HepG2 (cell line): ENCODE results near the gene POU5F1. TPM values are rescaled to one million over a fixed set of nuclear protein-coding genes. Genes with fewer than 3 reads are reported as not detected.
A peak's percentile ranks its signal among the peaks of the same experiment; 100 is the strongest.

Experiments
- ARID5B ChIP-seq: IDR thresholded peaks from 2 replicates; pipeline ENCODE4 v1.4.0; 2020; ENCODE audit warnings: mild to moderate bottlenecking, missing genetic modification reagents
- ATF7-NPFF ChIP-seq: sonication (generic); formaldehyde crosslinking; IDR thresholded peaks from 2 replicates; pipeline ENCODE4 v1.8.1; 2023; ENCODE audit warnings: mild to moderate bottlenecking, low read depth, missing genetic modification reagents, moderate library complexity
- ELF3 ChIP-seq: IDR thresholded peaks from 2 replicates; pipeline ENCODE4 v1.6.1; 2016; ENCODE audit warnings: missing genetic modification reagents, missing compliant biosample characterization
- HNF4G ChIP-seq, 2 experiments: sonication (generic) in 1 of 2; formaldehyde crosslinking in 1 of 2; IDR thresholded peaks; 2 replicates each; pipeline versions ENCODE4 v1.4.0 to v1.6.1; 2011 to 2020; ENCODE audit warnings: borderline replicate concordance in 2 of 2, low read depth in 2 of 2, mild to moderate bottlenecking in 2 of 2, low read length in 1 of 2, missing genetic modification reagents in 1 of 2, moderate library complexity in 1 of 2
- HOXD1 ChIP-seq: sonication (generic); formaldehyde crosslinking; IDR thresholded peaks from 2 replicates; pipeline ENCODE4 v1.5.0; 2020; ENCODE audit warnings: missing genetic modification reagents
- KDM2A ChIP-seq: sonication (generic); formaldehyde crosslinking; IDR thresholded peaks from 2 replicates; pipeline ENCODE4 v1.4.0; 2020; ENCODE audit warnings: low read depth, missing genetic modification reagents, borderline replicate concordance
- MTA3 ChIP-seq: sonication (generic); formaldehyde crosslinking; IDR thresholded peaks from 2 replicates; pipeline ENCODE4 v1.4.0; 2020; ENCODE audit warnings: missing genetic modification reagents
- NAIF1 ChIP-seq: sonication (generic); formaldehyde crosslinking; IDR thresholded peaks from 2 replicates; pipeline ENCODE4 v1.5.0; 2020; ENCODE audit warnings: mild to moderate bottlenecking, missing genetic modification reagents, borderline replicate concordance
- PRDM15 ChIP-seq: sonication (generic); formaldehyde crosslinking; IDR thresholded peaks from 2 replicates; pipeline ENCODE4 v1.4.0; 2020; ENCODE audit warnings: missing genetic modification reagents
- SRSF1 ChIP-seq: fragments of 200-400 bp; formaldehyde crosslinking; optimal IDR thresholded peaks from 2 replicates; pipeline ENCODE3; 2017; ENCODE audit warnings: mild to moderate bottlenecking, low read depth, low read length, moderate library complexity
- ZBTB43 ChIP-seq: sonication (generic); formaldehyde crosslinking; conservative IDR thresholded peaks from 2 replicates; pipeline ENCODE4 v1.4.0; 2020; ENCODE audit warnings: missing genetic modification reagents
- ZFY ChIP-seq: sonication (generic); formaldehyde crosslinking; IDR thresholded peaks from 2 replicates; pipeline ENCODE4 v1.4.0; 2020; ENCODE audit warnings: missing genetic modification reagents
- ZNF235 ChIP-seq: sonication (generic); formaldehyde crosslinking; IDR thresholded peaks from 2 replicates; pipeline ENCODE4 v1.8.1; 2023; ENCODE audit warnings: mild to moderate bottlenecking, missing genetic modification reagents, borderline replicate concordance
- ZNF619 ChIP-seq: sonication (generic); formaldehyde crosslinking; IDR thresholded peaks from 2 replicates; pipeline ENCODE4 v1.4.0; 2020; ENCODE audit warnings: mild to moderate bottlenecking, missing genetic modification reagents
- ZSCAN22 ChIP-seq: sonication (generic); formaldehyde crosslinking; IDR thresholded peaks from 2 replicates; pipeline ENCODE4 v1.4.0; 2020; ENCODE audit warnings: mild to moderate bottlenecking, missing genetic modification reagents
- polyA plus RNA-seq, 8 experiments: library from polyadenylated mRNA; depleted of rRNA in 3 of 8; stranded (reverse) in 7 of 8; unstranded in 1 of 8; fragments of >200 nt; fragmentation: Illumina TruSeq in 4 of 8; extraction: Trizol in 4 of 8; gene quantifications; 2 replicates each; pipeline versions ENCODE4 v1.2.1 to v1.2.3, GENCODE V29; 2011 to 2016; ENCODE audit warnings: low read depth in 4 of 8, missing spikeins in 1 of 8, mixed read lengths in 1 of 8; ENCODE audit not compliant: insufficient read depth in 1 of 8
- total RNA-seq, 5 experiments: library from RNA; depleted of rRNA; stranded (reverse); fragments of >200 nt; fragmentation: Illumina TruSeq; extraction: Trizol; gene quantifications; 2 replicates each; pipeline ENCODE4 v1.2.3, GENCODE V29; 2016; ENCODE audit warnings: low read depth in 1 of 5
- TF ChIP-seq, protein P1 (sequence below): sonication (generic); formaldehyde crosslinking; IDR thresholded peaks from 2 replicates; pipeline ENCODE4 v1.8.0; 2022; ENCODE audit warnings: low read depth, missing genetic modification reagents

POU5F1 gene
- total and polyA plus RNA-seq, 2 of the 13 experiments (the other 11 are each of a cell fraction or from before 2014, with no cell fraction given), result 2.5 to 7.2 TPM

DNA sequence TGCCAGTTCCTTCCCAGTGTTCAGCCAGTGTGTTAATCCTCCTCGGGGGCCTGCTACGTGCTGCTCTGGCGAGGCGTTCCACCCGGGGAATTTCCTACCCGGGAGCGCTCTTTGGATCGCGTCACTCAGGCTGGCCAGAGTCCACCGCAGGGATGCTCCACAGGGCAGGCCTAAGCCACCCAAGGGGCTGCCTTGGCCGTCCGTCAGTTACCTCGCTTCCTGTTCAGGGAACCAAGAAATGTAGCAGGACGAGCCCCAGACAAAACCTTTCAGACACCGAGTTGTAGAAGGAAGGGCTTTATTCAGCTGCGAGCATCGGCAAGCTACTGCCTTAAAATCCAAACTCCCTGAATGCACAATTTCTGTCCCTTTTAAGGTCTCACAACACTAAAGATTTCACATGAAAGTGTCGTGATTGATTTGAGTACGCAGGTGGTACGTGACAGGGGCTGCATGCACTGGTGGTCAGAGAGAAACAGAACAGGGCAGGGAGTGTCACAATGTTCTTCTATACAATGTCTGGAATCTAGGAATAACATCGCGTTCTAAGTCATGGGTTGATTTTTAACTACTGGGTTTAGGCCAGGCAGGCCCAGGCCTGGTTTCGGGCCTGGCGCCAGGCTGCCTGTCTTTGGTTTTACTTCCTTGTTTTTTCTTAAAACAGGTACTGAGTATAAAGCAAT lies 15.7 kb upstream of the POU5F1 start (continued):
- TF ChIP-seq PRDM15 (no peak; the same call in 1 of the 2 replicates), HNF4G (IDR thresholded peaks at IDR 0.05; ENCODE audit: borderline replicate concordance, low read depth, low read length) (peak; percentile 81), HNF4G (CRISPR knock-in tag; IDR thresholded peaks at IDR 0.05; ENCODE audit: borderline replicate concordance, low read depth) (peak; percentile 81), ZNF619 (peak; percentile 89), MTA3 (no peak), ZSCAN22 (CRISPR knock-in tag) (no peak), ARID5B (CRISPR knock-in tag) (peak; percentile 79), ZFY (peak; percentile 94), ZBTB43 (CRISPR knock-in tag) (no peak), ELF3 (CRISPR knock-in tag) (peak; percentile 64), ZNF235 (no peak), KDM2A (CRISPR knock-in tag) (peak; percentile 62; the same call in 1 of the 2 replicates), HOXD1 (CRISPR knock-in tag) (0 out of 2 replicates have a peak, but pooled peaks have one; percentile 23), NAIF1 (CRISPR knock-in tag) (0 out of 2 replicates have a peak, but pooled peaks have one; percentile 61), SRSF1 (peak; percentile 34), ATF7-NPFF (CRISPR knock-in tag) (peak; percentile 32; the same call in 1 of the 2 replicates)
- TF ChIP-seq, protein P1, sequence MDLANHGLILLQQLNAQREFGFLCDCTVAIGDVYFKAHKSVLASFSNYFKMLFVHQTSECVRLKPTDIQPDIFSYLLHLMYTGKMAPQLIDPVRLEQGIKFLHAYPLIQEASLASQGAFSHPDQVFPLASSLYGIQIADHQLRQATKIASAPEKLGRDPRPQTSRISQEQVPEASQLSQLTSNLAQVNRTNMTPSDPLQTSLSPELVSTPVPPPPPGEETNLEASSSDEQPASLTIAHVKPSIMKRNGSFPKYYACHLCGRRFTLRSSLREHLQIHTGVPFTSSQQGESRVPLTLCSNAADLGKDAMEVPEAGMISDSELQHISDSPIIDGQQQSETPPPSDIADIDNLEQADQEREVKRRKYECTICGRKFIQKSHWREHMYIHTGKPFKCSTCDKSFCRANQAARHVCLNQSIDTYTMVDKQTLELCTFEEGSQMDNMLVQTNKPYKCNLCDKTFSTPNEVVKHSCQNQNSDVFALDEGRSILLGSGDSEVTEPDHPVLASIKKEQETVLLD, result no peak
